ENCODE data around the gene PABPN1. TPM values are rescaled to one million over a fixed set of nuclear protein-coding genes. Genes with fewer than 3 reads are reported as not detected.

The PABPN1 gene
- total RNA-seq, 3 donors from 2014 or later: 45.9 to 87.2 (median 74.1) TPM

DNA sequence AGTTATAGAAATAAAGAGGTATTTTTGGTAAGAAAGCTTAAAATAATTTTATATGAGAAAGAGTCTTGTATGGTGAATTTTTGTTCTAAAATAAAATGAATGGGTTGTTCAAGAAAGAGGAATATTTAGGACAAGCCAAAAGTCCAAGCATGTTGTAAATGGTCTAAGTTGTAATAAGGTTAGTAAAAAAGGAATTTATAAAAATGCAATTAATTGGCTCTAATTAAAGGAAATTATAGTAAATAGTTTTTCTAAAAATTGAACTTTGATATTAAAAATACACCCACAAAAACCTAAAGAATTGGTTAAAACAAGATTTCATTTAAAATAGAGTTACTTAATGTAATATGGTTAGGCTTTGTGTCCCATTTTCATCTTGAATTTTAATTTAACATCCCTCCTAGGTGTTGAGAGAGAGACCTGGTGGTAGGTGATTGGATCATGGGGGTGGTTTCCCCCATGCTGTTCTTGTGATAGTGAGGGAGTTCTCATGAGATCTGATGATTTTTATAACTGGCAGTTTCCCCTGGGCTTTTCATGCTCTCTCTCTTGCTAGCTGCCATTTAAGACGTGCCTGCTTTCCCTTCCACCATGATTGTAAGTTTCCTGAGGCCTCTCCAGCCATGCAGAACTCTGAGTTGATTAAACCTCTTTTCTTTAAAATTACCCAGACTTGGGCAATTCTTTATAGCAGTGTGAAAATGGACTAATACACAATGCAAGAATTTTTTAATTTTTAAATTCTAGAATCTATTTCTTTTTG is 18.4 kb downstream of the PABPN1 start:
- DNase-seq (ENCODE audit: low spot score in 2 of 2): no peak
- intact Hi-C loops (cut with DNase I; ENCODE audit: low total_unique reads): loop anchor here (2.0 kb wide), 1 partner anchor 77 kb away; no protein-coding TSS in a partner anchor
- no peaks in the 10 kb centered on the region for H3K27me3 ChIP-seq
- H3K36me3 ChIP-seq: no peaks in the 10 kb centered on the region
- TF ChIP-seq POLR2AphosphoS5 (IDR thresholded peaks at IDR 0.05) (no peak), POLR2A (IDR thresholded peaks at IDR 0.05) (no peak)
- TF ChIP-seq, protein P1, sequence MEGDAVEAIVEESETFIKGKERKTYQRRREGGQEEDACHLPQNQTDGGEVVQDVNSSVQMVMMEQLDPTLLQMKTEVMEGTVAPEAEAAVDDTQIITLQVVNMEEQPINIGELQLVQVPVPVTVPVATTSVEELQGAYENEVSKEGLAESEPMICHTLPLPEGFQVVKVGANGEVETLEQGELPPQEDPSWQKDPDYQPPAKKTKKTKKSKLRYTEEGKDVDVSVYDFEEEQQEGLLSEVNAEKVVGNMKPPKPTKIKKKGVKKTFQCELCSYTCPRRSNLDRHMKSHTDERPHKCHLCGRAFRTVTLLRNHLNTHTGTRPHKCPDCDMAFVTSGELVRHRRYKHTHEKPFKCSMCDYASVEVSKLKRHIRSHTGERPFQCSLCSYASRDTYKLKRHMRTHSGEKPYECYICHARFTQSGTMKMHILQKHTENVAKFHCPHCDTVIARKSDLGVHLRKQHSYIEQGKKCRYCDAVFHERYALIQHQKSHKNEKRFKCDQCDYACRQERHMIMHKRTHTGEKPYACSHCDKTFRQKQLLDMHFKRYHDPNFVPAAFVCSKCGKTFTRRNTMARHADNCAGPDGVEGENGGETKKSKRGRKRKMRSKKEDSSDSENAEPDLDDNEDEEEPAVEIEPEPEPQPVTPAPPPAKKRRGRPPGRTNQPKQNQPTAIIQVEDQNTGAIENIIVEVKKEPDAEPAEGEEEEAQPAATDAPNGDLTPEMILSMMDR (IDR thresholded peaks at IDR 0.05): no peak
- no peaks in the 10 kb centered on the region for H3K9me3 ChIP-seq
- H3K27ac ChIP-seq: no peak overlapping the region
- H3K4me1 ChIP-seq: no peaks in the 10 kb centered on the region
- no peak overlapping the region for H3K4me3 ChIP-seq

DNA sequence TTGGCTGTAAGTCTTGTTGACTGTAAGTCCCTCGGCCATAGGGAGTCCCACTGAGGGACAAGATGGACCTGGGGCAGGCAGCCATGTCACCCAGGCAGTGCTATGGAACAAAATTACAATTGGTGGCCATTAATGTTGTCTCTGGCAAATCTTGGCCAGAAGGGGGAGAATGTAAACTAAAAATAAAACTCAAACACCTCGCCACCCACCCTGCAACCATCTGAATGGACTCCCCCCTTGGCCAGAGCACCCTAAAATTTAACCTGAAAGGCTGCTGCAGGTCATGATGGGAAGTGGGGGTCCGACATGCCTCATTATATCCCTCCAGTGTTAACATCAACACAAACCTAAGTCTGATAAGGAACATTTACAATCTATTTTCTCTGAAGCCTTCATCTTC is 23.2 kb downstream of the PABPN1 start:
- Histone ChIP-seq H3K4me3 (no peak overlapping the region), H3K27me3 (no peaks in the 10 kb centered on the region), H3K27ac (no peak overlapping the region), H3K4me1 (no peaks in the 10 kb centered on the region), H3K9me3 (no peaks in the 10 kb centered on the region), H3K36me3 (no peaks in the 10 kb centered on the region)
- intact Hi-C loops (cut with DNase I; ENCODE audit: low total_unique reads): no loop called here
- no peak for DNase-seq (ENCODE audit: low spot score in 2 of 2)
- TF ChIP-seq POLR2A (IDR thresholded peaks at IDR 0.05) (no peak), POLR2AphosphoS5 (IDR thresholded peaks at IDR 0.05) (no peak)
- TF ChIP-seq, protein P1 (IDR thresholded peaks at IDR 0.05): no peak

DNA sequence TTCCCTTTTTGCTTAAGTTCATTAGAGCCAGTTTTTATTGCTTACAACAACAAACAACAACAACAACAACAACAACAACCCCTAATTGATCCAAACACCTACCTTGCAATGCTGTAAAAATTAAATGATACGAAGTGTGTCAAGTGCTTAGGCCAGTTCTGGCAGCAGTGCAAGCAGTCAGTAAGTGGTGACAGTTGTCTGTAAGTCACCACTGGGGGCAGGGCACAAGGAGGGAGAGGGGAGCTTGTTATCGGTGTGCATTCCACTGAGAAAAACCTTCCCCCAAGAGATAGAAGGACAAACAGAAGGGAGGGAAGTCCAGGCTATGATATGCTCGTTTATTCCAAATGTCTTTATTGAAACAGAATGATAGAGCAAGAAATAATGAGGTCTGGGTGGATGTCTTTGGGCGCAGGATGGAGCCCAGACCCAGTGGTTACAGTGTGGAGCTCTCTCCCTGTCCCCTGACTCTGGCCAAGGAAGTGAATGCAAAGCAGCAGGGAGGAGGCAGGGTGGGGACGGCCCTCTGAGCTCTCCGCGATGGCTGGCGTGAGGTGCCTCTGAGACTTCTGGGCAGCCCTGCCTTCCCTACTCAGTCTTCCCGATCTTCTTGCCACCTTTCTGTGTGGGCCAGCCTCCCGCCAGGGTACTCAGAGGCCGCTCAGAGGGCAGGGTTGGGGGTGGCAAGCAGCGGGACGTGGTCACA is 24.9 kb downstream of the PABPN1 start:
- TF ChIP-seq, protein P1 (IDR thresholded peaks at IDR 0.05): no peak
- TF ChIP-seq POLR2AphosphoS5 (IDR thresholded peaks at IDR 0.05): no peak
- TF ChIP-seq POLR2A (IDR thresholded peaks at IDR 0.05): no peak
- Histone ChIP-seq H3K36me3 (no peaks in the 10 kb centered on the region), H3K4me1 (no peaks in the 10 kb centered on the region), H3K9me3 (no peaks in the 10 kb centered on the region), H3K4me3 (no peak overlapping the region), H3K27ac (no peak overlapping the region), H3K27me3 (no peaks in the 10 kb centered on the region)
- DNase-seq (ENCODE audit: low spot score in 2 of 2): no peak
- intact Hi-C loops (cut with DNase I; ENCODE audit: low total_unique reads): no loop called here

DNA sequence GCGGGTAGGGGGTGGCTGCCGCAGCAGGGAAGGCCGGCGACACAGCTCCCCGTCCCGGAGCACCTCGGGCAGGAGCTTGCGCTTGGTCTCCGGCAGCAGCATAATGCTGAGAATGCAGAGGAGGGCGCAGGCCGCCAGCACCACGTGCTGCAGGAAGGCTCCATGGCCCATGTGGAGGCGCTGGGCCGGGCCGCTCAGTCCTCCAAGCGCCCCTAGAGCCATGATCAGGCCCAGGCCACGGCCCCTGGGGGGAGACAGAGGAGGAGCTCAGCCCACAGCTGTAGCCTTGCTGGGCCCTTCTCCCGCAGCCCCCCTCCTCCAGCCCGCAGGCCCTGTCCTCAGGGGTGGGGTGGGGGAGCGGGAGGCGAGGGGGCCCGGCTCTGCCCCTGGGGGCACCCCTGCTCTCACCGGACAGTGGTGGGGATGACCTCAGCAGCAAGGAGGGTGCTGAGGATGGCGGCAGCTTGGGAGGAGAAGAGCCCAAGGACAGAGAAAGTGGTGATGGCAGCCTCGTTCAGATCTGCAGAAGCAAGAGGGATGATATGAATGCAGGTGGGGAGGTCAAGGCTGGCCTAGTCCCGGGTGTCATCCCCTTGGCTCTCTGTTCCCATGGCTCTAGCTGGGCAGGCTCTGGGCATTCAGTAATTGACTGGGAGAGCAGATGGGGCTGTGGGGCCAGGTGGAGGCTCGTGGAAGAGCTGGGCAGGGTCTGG is 25.6 kb downstream of the PABPN1 start:
- no peaks in the 10 kb centered on the region for H3K9me3 ChIP-seq
- no peak for DNase-seq (ENCODE audit: low spot score in 2 of 2)
- no peaks in the 10 kb centered on the region for H3K27me3 ChIP-seq
- intact Hi-C loops (cut with DNase I; ENCODE audit: low total_unique reads): no loop called here
- H3K27ac ChIP-seq: no peak overlapping the region
- H3K36me3 ChIP-seq: no peaks in the 10 kb centered on the region
- no peak overlapping the region for H3K4me3 ChIP-seq
- H3K4me1 ChIP-seq: no peaks in the 10 kb centered on the region
- TF ChIP-seq POLR2AphosphoS5 (IDR thresholded peaks at IDR 0.05) (no peak), POLR2A (IDR thresholded peaks at IDR 0.05) (no peak)
- TF ChIP-seq, protein P1 (IDR thresholded peaks at IDR 0.05): no peak

All from breast epithelium (tissue), 4 donors.